ENCODE data around the gene TESMIN.

GRCh38 chr11:68749229-68750123 is 1.8 kb downstream of the TESMIN start:
- TF ChIP-seq POLR2AphosphoS5 (IDR thresholded peaks at IDR 0.05; ENCODE audit: borderline replicate concordance, low read depth, low read length) (no peak), EZH2 (IDR thresholded peaks at IDR 0.05) (no peak), FOXP2 (optimal IDR thresholded peaks at IDR 0.05; ENCODE audit: control extremely low read depth, extremely low read length, insufficient read depth) (no peak)

Data from SK-N-MC (cell line).